SU-DHL-6 (cell line): ENCODE data around the gene ACVR2A.

Source experiments
- H2AFZ ChIP-seq: fragments of 200-600 bp; sonication (generic); 2 replicates; pipeline ENCODE4 v1.6.1; 2014; ENCODE audit warnings: low read depth, mild to moderate bottlenecking, moderate library complexity, mixed read lengths, antibody characterized with exemption, low read length; ENCODE audit not compliant: severe bottlenecking
- H3F3A ChIP-seq: fragments of 200-600 bp; shearing (Covaris generic); 2 replicates; pipeline ENCODE4 v1.6.0; 2016; ENCODE audit warnings: antibody characterized with exemption, mild to moderate bottlenecking; ENCODE audit not compliant: insufficient read depth
- H3K27ac ChIP-seq: fragments of 200-600 bp; sonication (generic); 2 replicates; pipeline ENCODE4 v1.5.1; 2016; ENCODE audit warnings: low read depth, mild to moderate bottlenecking, low read length, moderate library complexity, mixed read lengths
- H3K27me3 ChIP-seq: fragments of 200-600 bp; sonication (generic), shearing (Covaris generic); 2 replicates; pipeline ENCODE4 v1.6.0; 2014; ENCODE audit warnings: mild to moderate bottlenecking, low read length
- H3K36me3 ChIP-seq: fragments of 200-600 bp; sonication (generic); 2 replicates; pipeline ENCODE4 v1.6.1; 2014; ENCODE audit warnings: mild to moderate bottlenecking, low read length, mixed read lengths
- H3K4me2 ChIP-seq: fragments of 300-600, 200-600 bp; shearing (Covaris generic), sonication (generic); 2 replicates; pipeline ENCODE4 v1.6.0; 2014; ENCODE audit warnings: low read length, low read depth, mild to moderate bottlenecking; ENCODE audit not compliant: poor library complexity, severe bottlenecking
- H3K4me3 ChIP-seq: fragments of 200-600 bp; sonication (generic); 2 replicates; pipeline ENCODE4 v1.5.1; 2014; ENCODE audit warnings: antibody characterized with exemption, low read length, mild to moderate bottlenecking, mixed read lengths; ENCODE audit not compliant: insufficient read depth, poor library complexity, severe bottlenecking
- H3K79me2 ChIP-seq: fragments of 200-600 bp; sonication (generic); 2 replicates; pipeline ENCODE4 v1.6.1; 2014; ENCODE audit warnings: mild to moderate bottlenecking, low read length, moderate library complexity; ENCODE audit not compliant: insufficient read depth
- H3K9ac ChIP-seq: fragments of 200-600 bp; sonication (generic); 2 replicates; pipeline ENCODE4 v1.7.0; 2014; ENCODE audit warnings: mild to moderate bottlenecking, low read length
- H3K9me2 ChIP-seq: fragments of 200-600 bp; sonication (generic); replicated peaks from 2 replicates; pipeline ENCODE4 v1.6.1; 2014; ENCODE audit warnings: low read length; ENCODE audit not compliant: insufficient read depth
- H3K9me3 ChIP-seq: fragments of 200-600 bp; sonication (generic); 2 replicates; pipeline ENCODE4 v1.6.1; 2014; ENCODE audit warnings: low read length, mixed read lengths; ENCODE audit not compliant: insufficient read depth
- H4K20me1 ChIP-seq: fragments of 200-600 bp; sonication (generic); 2 replicates; pipeline ENCODE4 v1.6.1; 2014; ENCODE audit warnings: low read depth, mild to moderate bottlenecking, antibody characterized with exemption, low read length, moderate library complexity, mixed read lengths
- EZH2phosphoT487 ChIP-seq: fragments of 200-600 bp; sonication (generic), shearing (Covaris generic); conservative IDR thresholded peaks from 2 replicates; pipeline ENCODE4 v1.6.1; 2018; ENCODE audit warnings: mild to moderate bottlenecking, antibody characterized with exemption, low read length, moderate library complexity, mixed read lengths
- TF ChIP-seq, protein P1 (sequence below): fragments of 200-600 bp; sonication (generic); IDR thresholded peaks from one replicate; pipeline ENCODE4 v1.5.1; 2017; ENCODE audit warnings: antibody characterized with exemption, mild to moderate bottlenecking, low read length, moderate library complexity; ENCODE audit not compliant: insufficient read depth, poor library complexity, severe bottlenecking

ACVR2A gene

DNA sequence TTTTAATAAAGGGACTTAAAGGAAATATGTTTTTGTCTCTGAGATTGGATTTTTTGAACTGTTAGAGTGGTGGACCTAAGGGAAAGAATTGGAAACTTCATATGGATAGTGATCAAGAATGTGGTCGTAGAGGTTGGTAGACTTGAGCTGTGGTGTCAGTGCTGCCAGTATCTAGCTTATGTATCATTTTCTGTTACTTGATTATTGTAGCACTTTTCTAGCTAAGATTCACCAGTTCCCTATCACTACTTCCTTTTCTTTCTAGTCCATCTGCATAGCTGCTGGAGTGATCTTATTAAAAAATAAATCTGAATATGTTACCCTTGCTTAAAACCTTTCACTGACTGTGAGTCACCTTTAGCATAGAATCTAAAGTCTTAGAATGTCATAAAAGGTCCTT, 6.0 kb downstream of the ACVR2A start:
- Histone ChIP-seq H3K27me3 (no peaks in the 10 kb centered on the region), H4K20me1 (peaks cover 6% of the 10 kb centered on the region), H3K9ac (no peak overlapping the region), H3K36me3 (no peaks in the 10 kb centered on the region), H3K27ac (no peak overlapping the region), H2AFZ (no peak overlapping the region), H3K79me2 (no peaks in the 10 kb centered on the region), H3K4me2 (no peak overlapping the region), H3K9me2 (no peaks in the 10 kb centered on the region), H3K4me3 (no peak overlapping the region), H3K9me3 (no peaks in the 10 kb centered on the region), H3F3A (no peaks in the 10 kb centered on the region)
- no peak for TF ChIP-seq EZH2phosphoT487
- TF ChIP-seq, protein P1, sequence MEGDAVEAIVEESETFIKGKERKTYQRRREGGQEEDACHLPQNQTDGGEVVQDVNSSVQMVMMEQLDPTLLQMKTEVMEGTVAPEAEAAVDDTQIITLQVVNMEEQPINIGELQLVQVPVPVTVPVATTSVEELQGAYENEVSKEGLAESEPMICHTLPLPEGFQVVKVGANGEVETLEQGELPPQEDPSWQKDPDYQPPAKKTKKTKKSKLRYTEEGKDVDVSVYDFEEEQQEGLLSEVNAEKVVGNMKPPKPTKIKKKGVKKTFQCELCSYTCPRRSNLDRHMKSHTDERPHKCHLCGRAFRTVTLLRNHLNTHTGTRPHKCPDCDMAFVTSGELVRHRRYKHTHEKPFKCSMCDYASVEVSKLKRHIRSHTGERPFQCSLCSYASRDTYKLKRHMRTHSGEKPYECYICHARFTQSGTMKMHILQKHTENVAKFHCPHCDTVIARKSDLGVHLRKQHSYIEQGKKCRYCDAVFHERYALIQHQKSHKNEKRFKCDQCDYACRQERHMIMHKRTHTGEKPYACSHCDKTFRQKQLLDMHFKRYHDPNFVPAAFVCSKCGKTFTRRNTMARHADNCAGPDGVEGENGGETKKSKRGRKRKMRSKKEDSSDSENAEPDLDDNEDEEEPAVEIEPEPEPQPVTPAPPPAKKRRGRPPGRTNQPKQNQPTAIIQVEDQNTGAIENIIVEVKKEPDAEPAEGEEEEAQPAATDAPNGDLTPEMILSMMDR, result no peak

DNA sequence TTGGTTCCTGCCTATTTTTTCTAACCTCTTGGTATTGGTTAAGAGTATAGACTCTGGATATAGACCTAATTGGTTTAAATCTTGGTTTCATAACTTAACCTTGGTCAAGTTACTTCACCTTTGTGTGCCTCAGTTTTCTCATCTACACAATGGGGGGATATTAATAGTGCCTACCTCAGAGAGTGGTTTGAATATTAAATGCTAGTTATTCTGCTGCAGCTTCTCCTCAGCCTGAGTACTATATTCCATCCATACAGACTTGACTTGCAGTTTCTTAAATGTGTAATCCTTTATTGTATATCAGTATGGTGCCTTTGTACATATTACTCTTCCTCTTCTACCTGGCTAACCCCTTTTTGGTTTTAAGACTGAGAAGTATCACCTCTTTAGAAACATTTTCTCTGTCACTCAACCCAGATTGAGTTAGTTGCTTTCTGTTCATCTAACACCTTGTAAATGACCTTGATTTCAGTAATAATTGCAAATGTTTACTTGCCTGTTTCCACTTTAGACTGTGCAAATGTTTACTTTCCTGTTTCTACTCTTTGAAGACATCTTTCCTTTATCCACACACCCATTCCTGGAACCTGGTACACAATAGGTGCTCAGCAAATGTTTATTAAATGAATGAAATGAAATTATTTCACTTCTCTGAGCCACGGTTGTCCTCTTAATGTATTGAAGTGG, 6.6 kb downstream of the ACVR2A start:
- Histone ChIP-seq H4K20me1 (peaks cover 9% of the 10 kb centered on the region), H2AFZ (no peak overlapping the region), H3K36me3 (no peaks in the 10 kb centered on the region), H3K27me3 (no peaks in the 10 kb centered on the region), H3K79me2 (no peaks in the 10 kb centered on the region), H3K9me3 (no peaks in the 10 kb centered on the region), H3K9me2 (no peaks in the 10 kb centered on the region), H3F3A (no peaks in the 10 kb centered on the region), H3K4me3 (no peak overlapping the region), H3K9ac (no peak overlapping the region), H3K4me2 (no peak overlapping the region), H3K27ac (no peak overlapping the region)
- no peak for TF ChIP-seq EZH2phosphoT487
- TF ChIP-seq, protein P1, result no peak

DNA sequence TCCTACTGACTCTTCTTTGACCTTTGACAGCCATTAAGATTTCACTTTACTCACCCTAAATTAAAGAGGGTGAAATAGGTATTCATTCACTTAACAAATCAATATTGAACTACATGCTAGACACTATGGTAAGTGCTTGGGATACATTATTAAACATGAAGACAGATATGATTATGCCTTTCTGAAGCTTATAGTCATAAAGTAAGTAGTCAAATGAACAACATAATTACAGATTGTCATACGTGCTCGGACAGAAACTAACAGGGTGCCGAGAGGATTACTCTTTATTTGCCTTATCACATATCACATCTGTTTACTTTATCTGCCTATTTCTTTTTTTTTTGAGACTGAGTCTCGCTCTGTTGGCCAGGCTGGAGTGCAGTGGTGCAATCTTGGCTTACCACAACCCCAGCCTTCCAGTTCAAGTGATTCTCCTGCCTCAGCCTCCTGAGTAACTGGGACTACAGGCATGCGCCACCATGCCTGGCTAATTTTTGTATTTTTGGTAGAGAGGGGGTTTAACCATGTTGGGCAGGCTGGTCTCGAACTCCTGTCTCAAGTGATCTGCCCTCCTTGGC, 9.8 kb downstream of the ACVR2A start:
- Histone ChIP-seq H3K27ac (no peak overlapping the region), H3K36me3 (no peaks in the 10 kb centered on the region), H3K27me3 (no peaks in the 10 kb centered on the region), H3K9me2 (no peaks in the 10 kb centered on the region), H3K9me3 (no peaks in the 10 kb centered on the region), H3F3A (no peaks in the 10 kb centered on the region), H3K79me2 (no peaks in the 10 kb centered on the region), H4K20me1 (peaks cover 4% of the 10 kb centered on the region; the same call in 1 of the 2 replicates), H3K9ac (no peak overlapping the region), H2AFZ (no peak overlapping the region), H3K4me3 (no peak overlapping the region), H3K4me2 (no peak overlapping the region)
- TF ChIP-seq, protein P1, result no peak
- no peak for TF ChIP-seq EZH2phosphoT487
